Right lobe of liver (tissue), 6 donors: ENCODE data around the gene FHIT. TPM values are rescaled to one million over a fixed set of nuclear protein-coding genes. Genes with fewer than 3 reads are reported as not detected.

Source experiments
- ATAC-seq, 4 donors: fragments of 200-7000 bp; cut with Tn5 transposase; one replicate each; pipeline ENCODE4 v1.9.1; 2020; ENCODE audit warnings: mild to moderate bottlenecking in 4 of 4, moderate library complexity in 4 of 4
- DNase-seq, 3 donors: peaks; one replicate each; pipeline ENCODE4 v3.0.0-alpha.2; 2020
- H3K27ac ChIP-seq, 3 donors: fragments of 200-600 bp; one replicate each; pipeline ENCODE4 v1.8.0; 2022
- H3K27me3 ChIP-seq, 2 donors: fragments of 200-600 bp; one replicate each; pipeline ENCODE4 v1.8.0; 2022
- H3K36me3 ChIP-seq, 4 donors: fragments of 200-600 bp; sonication (generic) in 1 of 4; one replicate each; pipeline versions ENCODE4 v1.5.1 to v1.8.0; 2017 to 2022; ENCODE audit warnings: control low read depth in 1 of 4
- H3K4me1 ChIP-seq, 4 donors: fragments of 200-600 bp; sonication (generic) in 1 of 4; one replicate each; pipeline versions ENCODE4 v1.5.1 to v1.8.0; 2017 to 2022; ENCODE audit warnings: control low read depth in 1 of 4
- H3K4me3 ChIP-seq, 3 donors: fragments of 200-600 bp; one replicate each; pipeline ENCODE4 v1.8.0; 2022
- H3K9me3 ChIP-seq, 4 donors: fragments of 200-600 bp; sonication (generic) in 1 of 4; one replicate each; pipeline versions ENCODE4 v1.5.1 to v1.8.0; 2017 to 2022; ENCODE audit warnings: control low read depth in 1 of 4
- CTCF ChIP-seq, 4 donors: fragments of 200-600 bp in 3 of 4; fragments of 450-650 bp in 1 of 4; IDR thresholded peaks; one replicate each; pipeline versions ENCODE4 v1.5.1 to v1.8.0; 2016 to 2022; ENCODE audit warnings: antibody characterized with exemption in 4 of 4, mild to moderate bottlenecking in 2 of 4
- POLR2A ChIP-seq: fragments of 450-650 bp; IDR thresholded peaks from one replicate; pipeline ENCODE4 v1.6.1; 2017; ENCODE audit warnings: antibody characterized with exemption, mild to moderate bottlenecking
- WGBS: methylation state at CpG from one replicate; pipeline ENCODE4 v1.1.6; 2018; ENCODE audit warnings: low coverage, low lambda C conversion rate; ENCODE audit not compliant: insufficient coverage; ENCODE audit errors: missing lambda C conversion rate; 5-methylcytosine and 5-hydroxymethylcytosine counted together
- intact Hi-C, 2 donors: fragments of 100-400 bp; cut with DNase I; formaldehyde crosslinking; loops; one replicate each; pipeline versions ENCODE4 v1.11.2 to v1.14.1; 2022
- total RNA-seq, 6 experiments: library from RNA; depleted of rRNA in 2 of 6; stranded (reverse); fragments of >200 nt in 2 of 6; fragmentation: NEBNext Ultra II Directional in 3 of 6; extraction: Animal tissue kit (Norgen Biotek cat#: 25700) in 3 of 6; gene quantifications; one replicate each; pipeline versions ENCODE4 v1.1.0 to v1.2.4, GENCODE V29; 2016 to 2023
- donor health status: DM: no; HTN: yes; CAD: no.
- donor health status: DM: no; HTN: no; CAD: no.
- donor health status: DM: no; HTN: no; CAD: no.
- donor health status: DM: no; HTN: yes; CAD: no.
- donor health status: DM: no; HTN: yes; CAD: no.

FHIT gene
- total RNA-seq, 6 experiments from 2014 or later, result 6.6 to 11.2 (median 8.0) TPM

DNA sequence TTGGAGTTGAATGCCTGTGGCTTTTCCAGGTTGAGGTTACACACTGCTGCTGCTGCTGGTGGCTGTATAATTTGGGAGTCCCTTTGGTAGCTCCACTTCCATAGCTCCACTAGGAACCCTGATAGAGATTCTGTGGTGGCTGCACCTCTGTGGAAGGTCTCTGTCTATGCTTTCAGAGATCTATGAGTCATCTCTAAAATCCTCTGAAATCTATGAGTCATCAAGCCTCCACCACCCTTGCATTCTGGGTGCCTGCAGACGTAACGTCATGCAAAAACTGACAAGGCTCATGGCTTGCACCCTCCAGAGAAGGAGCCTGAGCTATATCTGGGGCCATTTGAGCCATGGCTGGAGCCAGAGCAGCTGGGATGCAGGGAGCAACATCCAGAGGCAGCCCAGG, 1164.4 kb downstream of the FHIT start:
- no peaks in the 10 kb centered on the region for H3K36me3 ChIP-seq
- intact Hi-C loops, result no loop called here
- H3K27me3 ChIP-seq, result no peaks in the 10 kb centered on the region
- H3K27ac ChIP-seq, result no peak overlapping the region
- no peak overlapping the region for H3K4me3 ChIP-seq
- no peak for DNase-seq
- no peak for TF ChIP-seq CTCF (IDR thresholded peaks at IDR 0.05)
- TF ChIP-seq POLR2A, result no peak
- peak in 1 of 4 donors; percentile 65 for ATAC-seq
- H3K4me1 ChIP-seq, result no peaks in the 10 kb centered on the region
- no peaks in the 10 kb centered on the region for H3K9me3 ChIP-seq
- WGBS, result 80% methylated on average over 2 of the region's 2 CpGs

GRCh38 chr3:60085649-60086048, 1165.6 kb downstream of the FHIT start:
- H3K9me3 ChIP-seq, result no peaks in the 10 kb centered on the region
- H3K4me1 ChIP-seq, result no peaks in the 10 kb centered on the region
- intact Hi-C loops, result no loop called here
- no peak overlapping the region for H3K4me3 ChIP-seq
- DNase-seq (no peak), ATAC-seq (no peak)
- H3K27ac ChIP-seq, result no peak overlapping the region
- TF ChIP-seq POLR2A (no peak), CTCF (IDR thresholded peaks at IDR 0.05) (no peak)
- H3K36me3 ChIP-seq, result no peaks in the 10 kb centered on the region
- no peaks in the 10 kb centered on the region for H3K27me3 ChIP-seq

DNA sequence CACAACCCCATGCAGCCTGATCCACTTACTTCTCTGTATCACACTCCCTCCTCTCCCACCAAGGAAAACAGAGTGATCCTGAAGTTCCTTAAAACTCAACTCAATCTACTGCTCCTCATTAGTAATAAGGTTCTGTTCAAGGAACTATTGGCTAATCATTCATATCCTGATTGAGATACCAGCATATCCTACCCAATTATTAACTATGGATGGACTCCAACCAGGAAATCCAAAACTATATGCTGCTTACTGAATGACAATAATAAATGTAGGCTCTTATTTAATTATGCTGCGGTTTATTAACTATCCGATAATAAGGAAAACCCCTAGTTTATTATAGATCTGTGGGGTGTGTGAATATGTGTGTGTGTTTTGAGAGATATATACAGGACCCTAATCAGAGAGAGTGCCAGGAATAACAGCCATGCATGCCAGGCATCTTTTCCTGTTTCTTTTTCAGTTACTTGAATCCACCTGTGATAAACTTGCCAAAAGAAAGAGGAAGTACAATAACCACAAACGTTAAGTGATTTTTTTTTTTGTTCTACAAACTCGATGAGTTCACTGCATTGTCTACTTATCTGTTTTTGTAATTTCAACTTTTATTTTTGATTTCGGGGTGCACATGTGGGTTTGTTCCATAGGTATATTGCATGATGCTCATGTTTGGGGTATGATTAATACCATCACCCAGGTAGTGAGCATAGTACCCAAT, 1169.7 kb downstream of the FHIT start:
- no peaks in the 10 kb centered on the region for H3K9me3 ChIP-seq
- no peaks in the 10 kb centered on the region for H3K4me1 ChIP-seq
- 49% methylated on average over 5 of the region's 5 CpGs for WGBS
- DNase-seq (no peak), ATAC-seq (no peak)
- no peak overlapping the region for H3K4me3 ChIP-seq
- H3K27me3 ChIP-seq, result no peaks in the 10 kb centered on the region
- intact Hi-C loops, result no loop called here
- H3K36me3 ChIP-seq, result no peaks in the 10 kb centered on the region
- TF ChIP-seq CTCF (IDR thresholded peaks at IDR 0.05) (no peak), POLR2A (no peak)
- no peak overlapping the region for H3K27ac ChIP-seq

- DNase-seq, result no peak
- no peak overlapping the region for H3K27ac ChIP-seq
- no peak for TF ChIP-seq CTCF (IDR thresholded peaks at IDR 0.05)
- no peak for TF ChIP-seq POLR2A
- H3K36me3 ChIP-seq, result no peaks in the 10 kb centered on the region
- H3K4me3 ChIP-seq, result no peak overlapping the region
- H3K27me3 ChIP-seq, result no peaks in the 10 kb centered on the region
- 71% methylated on average over 1 of the region's 1 CpG for WGBS
- intact Hi-C loops, result no loop called here
- H3K4me1 ChIP-seq, result no peaks in the 10 kb centered on the region
- ATAC-seq, result no peak
- H3K9me3 ChIP-seq, result no peaks in the 10 kb centered on the region
These were observed 1170.6 kb downstream of the FHIT start for GRCh38 chr3:60080648-60081047.

GRCh38 chr3:60079076-60079475, 1172.2 kb downstream of the FHIT start:
- no peak overlapping the region for H3K4me3 ChIP-seq
- H3K27me3 ChIP-seq, result no peaks in the 10 kb centered on the region
- H3K36me3 ChIP-seq, result no peaks in the 10 kb centered on the region
- no peaks in the 10 kb centered on the region for H3K9me3 ChIP-seq
- 62% methylated on average over 5 of the region's 5 CpGs for WGBS
- ATAC-seq, result no peak
- intact Hi-C loops, result no loop called here
- no peaks in the 10 kb centered on the region for H3K4me1 ChIP-seq
- TF ChIP-seq CTCF (IDR thresholded peaks at IDR 0.05), result no peak
- no peak for TF ChIP-seq POLR2A
- DNase-seq, result no peak
- no peak overlapping the region for H3K27ac ChIP-seq
